K562 (cell line): ENCODE data around the gene RPS27. TPM values are rescaled to one million over a fixed set of nuclear protein-coding genes. Genes with fewer than 3 reads are reported as not detected.
A peak's percentile ranks its signal among the peaks of the same experiment; 100 is the strongest.

ENCODE experiments used
- CBX3 ChIP-seq, 2 experiments: IDR thresholded peaks; 1 replicate in 1 of 2; 2 replicates in 1 of 2; pipeline ENCODE4 v1.6.1; 2012; ENCODE audit warnings: inconsistent platforms in 2 of 2, low read length in 2 of 2, borderline replicate concordance in 1 of 2, control low read depth in 1 of 2
- ESRRA ChIP-seq: fragments of 450-650 bp; IDR thresholded peaks from 2 replicates; pipeline ENCODE4 v1.6.1; 2014; ENCODE audit warnings: low read depth, mild to moderate bottlenecking, moderate library complexity, borderline replicate concordance
- HDAC8 ChIP-seq: fragments of 450-650 bp; IDR thresholded peaks from 2 replicates; pipeline ENCODE4 v1.6.1; 2016; ENCODE audit warnings: mild to moderate bottlenecking, missing genetic modification characterization, moderate library complexity, missing compliant biosample characterization
- KLF10 ChIP-seq: fragments of 250-450 bp; sonication (Bioruptor Pico); IDR thresholded peaks from 2 replicates; pipeline ENCODE4 v1.6.1; 2021; ENCODE audit warnings: matching md5 sums
- NBN ChIP-seq: fragments of 450-650 bp; IDR thresholded peaks from 2 replicates; pipeline ENCODE4 v1.6.1; 2016; ENCODE audit warnings: low read depth, mild to moderate bottlenecking
- NR2C2 ChIP-seq, 2 experiments: fragments of 200-800 bp in 1 of 2; sonication (Bioruptor generic) in 1 of 2; sonication (generic) in 1 of 2; formaldehyde crosslinking in 1 of 2; IDR thresholded peaks; 2 replicates each; pipeline versions ENCODE4 v1.6.1 to v1.8.0; 2016 to 2022; ENCODE audit warnings: mild to moderate bottlenecking in 1 of 2, missing compliant biosample characterization in 1 of 2, missing genetic modification characterization in 1 of 2, missing genetic modification reagents in 1 of 2
- NR2F6 ChIP-seq: fragments of 450-650 bp; formaldehyde crosslinking; IDR thresholded peaks from 2 replicates; pipeline ENCODE4 v1.4.0; 2020; ENCODE audit warnings: mild to moderate bottlenecking
- NUFIP1 ChIP-seq: fragments of 450-650 bp; IDR thresholded peaks from 2 replicates; pipeline ENCODE4 v1.6.1; 2018; ENCODE audit not compliant: partially characterized antibody
- SMAD3 ChIP-seq: fragments of 450-650 bp; formaldehyde crosslinking; conservative IDR thresholded peaks from 2 replicates; pipeline ENCODE4 v1.4.0; 2020; ENCODE audit warnings: mild to moderate bottlenecking
- SRSF7 ChIP-seq: fragments of 200-400 bp; formaldehyde crosslinking; optimal IDR thresholded peaks from 2 replicates; pipeline ENCODE3; 2017; ENCODE audit warnings: mild to moderate bottlenecking, low read depth, low read length
- TSC22D4 ChIP-seq: fragments of 450-650 bp; IDR thresholded peaks from 2 replicates; pipeline ENCODE4 v1.6.1; 2016; ENCODE audit warnings: missing genetic modification characterization, missing biosample characterization, control low read depth
- ZNF133 ChIP-seq: fragments of 250-450 bp; sonication (Bioruptor Pico); IDR thresholded peaks from 2 replicates; pipeline ENCODE4 v1.4.0; 2020; ENCODE audit warnings: mild to moderate bottlenecking
- ZNF143 ChIP-seq: sonication (generic); formaldehyde crosslinking; IDR thresholded peaks from 2 replicates; pipeline ENCODE4 v1.9.0; 2022; ENCODE audit warnings: mild to moderate bottlenecking, missing genetic modification reagents
- ZNF239 ChIP-seq: fragments of 250-450 bp; sonication (Bioruptor Pico); IDR thresholded peaks from 2 replicates; pipeline ENCODE4 v1.4.0; 2020; ENCODE audit warnings: mild to moderate bottlenecking
- ZNF263 ChIP-seq: sonication (generic); formaldehyde crosslinking; IDR thresholded peaks from 2 replicates; pipeline ENCODE4 v1.8.0; 2022; ENCODE audit warnings: mild to moderate bottlenecking, missing genetic modification reagents, borderline replicate concordance
- polyA plus RNA-seq, 8 experiments: library from polyadenylated mRNA; depleted of rRNA in 4 of 8; stranded (reverse) in 5 of 8; unstranded in 3 of 8; fragments of >200 nt; fragmentation: Nextera tagmentation in 2 of 8; fragmentation: Illumina TruSeq in 1 of 8; extraction: Ambion mirVana in 2 of 8; extraction: Trizol in 1 of 8; gene quantifications; 2 replicates each; pipeline versions ENCODE4 v1.2.1 to v1.2.3, GENCODE V29; 2011 to 2014; ENCODE audit warnings: inconsistent platforms in 1 of 8, missing spikeins in 1 of 8
- total RNA-seq, 7 experiments: library from RNA; depleted of rRNA in 6 of 7; stranded (reverse); fragments of >200 nt in 6 of 7; fragmentation: Illumina TruSeq in 2 of 7; extraction: Trizol in 2 of 7; gene quantifications; 2 replicates each; pipeline versions ENCODE4 v1.2.1 to v1.2.3, GENCODE V29; 2011 to 2021; ENCODE audit warnings: low replicate concordance in 1 of 7
- TF ChIP-seq, protein P1 (sequence below): sonication (generic); formaldehyde crosslinking; IDR thresholded peaks from 2 replicates; pipeline ENCODE4 v1.8.0; 2023; ENCODE audit warnings: missing genetic modification reagents, mild to moderate bottlenecking, borderline replicate concordance
- TF ChIP-seq, protein P2 (sequence below): sonication (generic); formaldehyde crosslinking; IDR thresholded peaks from 2 replicates; pipeline ENCODE4 v1.8.1; 2023; ENCODE audit warnings: mild to moderate bottlenecking, missing genetic modification reagents
- TF ChIP-seq, protein P3 (sequence below): fragments of 450-650 bp; formaldehyde crosslinking; IDR thresholded peaks from 2 replicates; pipeline ENCODE4 v1.4.0; 2020; ENCODE audit warnings: mild to moderate bottlenecking, moderate library complexity

Gene RPS27
- total and polyA plus RNA-seq, 9 of the 15 experiments (the other 6 are each of a cell fraction or from before 2014, with no cell fraction given) = 2,091 to 9,377 (median 6,706) TPM

DNA sequence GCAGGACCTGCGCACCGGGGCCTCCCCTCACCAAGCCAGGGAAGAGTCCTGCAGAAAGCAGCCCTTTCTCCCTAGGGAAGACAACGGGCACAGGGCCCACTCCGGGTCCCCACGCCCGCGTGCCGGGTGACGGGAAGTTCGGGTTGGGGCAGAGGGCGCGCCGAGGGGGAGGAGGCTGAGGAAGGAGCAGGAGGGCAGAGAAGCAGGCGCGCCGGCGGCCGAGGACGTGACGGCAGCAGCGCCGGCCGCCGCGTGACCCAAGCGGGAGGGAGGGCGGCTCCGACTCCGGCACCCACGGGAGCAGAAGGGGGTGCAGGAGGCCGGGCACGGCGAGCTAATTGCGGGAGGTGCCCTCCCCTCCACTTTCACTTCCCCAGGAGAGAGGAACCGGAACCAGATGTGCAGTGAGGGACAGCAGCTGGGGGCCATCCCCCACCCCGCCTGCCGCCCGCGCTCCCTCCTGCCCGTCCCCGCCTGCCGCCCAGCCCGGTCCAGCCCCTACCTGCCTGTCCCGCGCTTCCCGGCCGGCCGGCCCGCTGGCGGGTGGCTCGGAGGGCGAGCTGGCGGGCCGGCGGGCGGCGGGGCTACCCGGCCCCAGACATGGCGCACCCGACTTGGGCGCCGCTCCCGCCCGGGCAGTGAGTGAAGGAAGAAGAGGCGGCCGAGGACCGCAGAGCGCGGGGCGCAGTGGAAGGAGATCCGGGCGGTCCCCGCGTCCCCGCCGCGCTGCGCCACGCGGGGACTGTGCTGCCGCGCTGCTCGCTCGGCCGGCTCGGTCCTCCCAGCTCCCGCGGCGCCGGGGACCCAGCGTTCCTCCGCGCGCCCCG, 44.6 kb upstream of the RPS27 start (continued):
- no peak for TF ChIP-seq ZNF239
- TF ChIP-seq TSC22D4 (tag) = no peak
- no peak for TF ChIP-seq KLF10 (CRISPR knock-in tag)
- TF ChIP-seq NR2C2 (CRISPR knock-in tag; IDR thresholded peaks at IDR 0.05) = peak; percentile 74; the same call in 1 of the 2 replicates
- no peak; the same call in 1 of the 2 replicates for TF ChIP-seq NR2C2 (tag; IDR thresholded peaks at IDR 0.05)
- TF ChIP-seq, protein P1, sequence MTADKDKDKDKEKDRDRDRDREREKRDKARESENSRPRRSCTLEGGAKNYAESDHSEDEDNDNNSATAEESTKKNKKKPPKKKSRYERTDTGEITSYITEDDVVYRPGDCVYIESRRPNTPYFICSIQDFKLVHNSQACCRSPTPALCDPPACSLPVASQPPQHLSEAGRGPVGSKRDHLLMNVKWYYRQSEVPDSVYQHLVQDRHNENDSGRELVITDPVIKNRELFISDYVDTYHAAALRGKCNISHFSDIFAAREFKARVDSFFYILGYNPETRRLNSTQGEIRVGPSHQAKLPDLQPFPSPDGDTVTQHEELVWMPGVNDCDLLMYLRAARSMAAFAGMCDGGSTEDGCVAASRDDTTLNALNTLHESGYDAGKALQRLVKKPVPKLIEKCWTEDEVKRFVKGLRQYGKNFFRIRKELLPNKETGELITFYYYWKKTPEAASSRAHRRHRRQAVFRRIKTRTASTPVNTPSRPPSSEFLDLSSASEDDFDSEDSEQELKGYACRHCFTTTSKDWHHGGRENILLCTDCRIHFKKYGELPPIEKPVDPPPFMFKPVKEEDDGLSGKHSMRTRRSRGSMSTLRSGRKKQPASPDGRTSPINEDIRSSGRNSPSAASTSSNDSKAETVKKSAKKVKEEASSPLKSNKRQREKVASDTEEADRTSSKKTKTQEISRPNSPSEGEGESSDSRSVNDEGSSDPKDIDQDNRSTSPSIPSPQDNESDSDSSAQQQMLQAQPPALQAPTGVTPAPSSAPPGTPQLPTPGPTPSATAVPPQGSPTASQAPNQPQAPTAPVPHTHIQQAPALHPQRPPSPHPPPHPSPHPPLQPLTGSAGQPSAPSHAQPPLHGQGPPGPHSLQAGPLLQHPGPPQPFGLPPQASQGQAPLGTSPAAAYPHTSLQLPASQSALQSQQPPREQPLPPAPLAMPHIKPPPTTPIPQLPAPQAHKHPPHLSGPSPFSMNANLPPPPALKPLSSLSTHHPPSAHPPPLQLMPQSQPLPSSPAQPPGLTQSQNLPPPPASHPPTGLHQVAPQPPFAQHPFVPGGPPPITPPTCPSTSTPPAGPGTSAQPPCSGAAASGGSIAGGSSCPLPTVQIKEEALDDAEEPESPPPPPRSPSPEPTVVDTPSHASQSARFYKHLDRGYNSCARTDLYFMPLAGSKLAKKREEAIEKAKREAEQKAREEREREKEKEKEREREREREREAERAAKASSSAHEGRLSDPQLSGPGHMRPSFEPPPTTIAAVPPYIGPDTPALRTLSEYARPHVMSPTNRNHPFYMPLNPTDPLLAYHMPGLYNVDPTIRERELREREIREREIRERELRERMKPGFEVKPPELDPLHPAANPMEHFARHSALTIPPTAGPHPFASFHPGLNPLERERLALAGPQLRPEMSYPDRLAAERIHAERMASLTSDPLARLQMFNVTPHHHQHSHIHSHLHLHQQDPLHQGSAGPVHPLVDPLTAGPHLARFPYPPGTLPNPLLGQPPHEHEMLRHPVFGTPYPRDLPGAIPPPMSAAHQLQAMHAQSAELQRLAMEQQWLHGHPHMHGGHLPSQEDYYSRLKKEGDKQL (CRISPR knock-in tag) = no peak
- no peak; the same call in 1 of the 2 replicates for TF ChIP-seq ESRRA
- no peak for TF ChIP-seq NR2F6 (CRISPR knock-in tag)
- TF ChIP-seq NBN = no peak
- TF ChIP-seq, protein P2, sequence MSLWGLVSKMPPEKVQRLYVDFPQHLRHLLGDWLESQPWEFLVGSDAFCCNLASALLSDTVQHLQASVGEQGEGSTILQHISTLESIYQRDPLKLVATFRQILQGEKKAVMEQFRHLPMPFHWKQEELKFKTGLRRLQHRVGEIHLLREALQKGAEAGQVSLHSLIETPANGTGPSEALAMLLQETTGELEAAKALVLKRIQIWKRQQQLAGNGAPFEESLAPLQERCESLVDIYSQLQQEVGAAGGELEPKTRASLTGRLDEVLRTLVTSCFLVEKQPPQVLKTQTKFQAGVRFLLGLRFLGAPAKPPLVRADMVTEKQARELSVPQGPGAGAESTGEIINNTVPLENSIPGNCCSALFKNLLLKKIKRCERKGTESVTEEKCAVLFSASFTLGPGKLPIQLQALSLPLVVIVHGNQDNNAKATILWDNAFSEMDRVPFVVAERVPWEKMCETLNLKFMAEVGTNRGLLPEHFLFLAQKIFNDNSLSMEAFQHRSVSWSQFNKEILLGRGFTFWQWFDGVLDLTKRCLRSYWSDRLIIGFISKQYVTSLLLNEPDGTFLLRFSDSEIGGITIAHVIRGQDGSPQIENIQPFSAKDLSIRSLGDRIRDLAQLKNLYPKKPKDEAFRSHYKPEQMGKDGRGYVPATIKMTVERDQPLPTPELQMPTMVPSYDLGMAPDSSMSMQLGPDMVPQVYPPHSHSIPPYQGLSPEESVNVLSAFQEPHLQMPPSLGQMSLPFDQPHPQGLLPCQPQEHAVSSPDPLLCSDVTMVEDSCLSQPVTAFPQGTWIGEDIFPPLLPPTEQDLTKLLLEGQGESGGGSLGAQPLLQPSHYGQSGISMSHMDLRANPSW (CRISPR knock-in tag) = no peak
- TF ChIP-seq SMAD3 (CRISPR knock-in tag) = no peak
- no peak for TF ChIP-seq HDAC8 (tag)
- no peak for TF ChIP-seq ZNF133
- no peak for TF ChIP-seq ZNF263 (CRISPR knock-in tag)
- no peak for TF ChIP-seq NUFIP1
- no peak for TF ChIP-seq CBX3 (IDR thresholded peaks at IDR 0.05; ENCODE audit: borderline replicate concordance in 1 of 2, low read length in 2 of 2)
- TF ChIP-seq ZNF143 (CRISPR knock-in tag) = no peak
- TF ChIP-seq, protein P3, sequence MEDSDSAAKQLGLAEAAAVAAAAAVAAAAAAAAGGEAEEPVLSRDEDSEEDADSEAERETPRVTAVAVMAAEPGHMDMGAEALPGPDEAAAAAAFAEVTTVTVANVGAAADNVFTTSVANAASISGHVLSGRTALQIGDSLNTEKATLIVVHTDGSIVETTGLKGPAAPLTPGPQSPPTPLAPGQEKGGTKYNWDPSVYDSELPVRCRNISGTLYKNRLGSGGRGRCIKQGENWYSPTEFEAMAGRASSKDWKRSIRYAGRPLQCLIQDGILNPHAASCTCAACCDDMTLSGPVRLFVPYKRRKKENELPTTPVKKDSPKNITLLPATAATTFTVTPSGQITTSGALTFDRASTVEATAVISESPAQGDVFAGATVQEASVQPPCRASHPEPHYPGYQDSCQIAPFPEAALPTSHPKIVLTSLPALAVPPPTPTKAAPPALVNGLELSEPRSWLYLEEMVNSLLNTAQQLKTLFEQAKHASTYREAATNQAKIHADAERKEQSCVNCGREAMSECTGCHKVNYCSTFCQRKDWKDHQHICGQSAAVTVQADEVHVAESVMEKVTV (CRISPR knock-in tag) = no peak
- no peak for TF ChIP-seq SRSF7
